GM12878 (cell line): ENCODE measurements around the gene NCR3LG1. TPM values are rescaled to one million over a fixed set of nuclear protein-coding genes. Genes with fewer than 3 reads are reported as not detected.

Source experiments
- ATAC-seq: fragments of 200-7000 bp; cut with Tn5 transposase; 3 replicates; pipeline ENCODE4 v1.9.1; 2020; ENCODE audit warnings: mild to moderate bottlenecking, moderate library complexity
- BruUV-seq: library from RNA; stranded (reverse); fragments of 400-500 nt; replicated peaks from 2 replicates; lab custom pipeline; 2021; lab: Mats Ljungman, UMichigan
- CTCF ChIA-PET: fragments of 300-600 bp; sonication (Branson Sonifier 250); formaldehyde crosslinking; extraction: SDS; loops from one replicate; lab custom pipeline; 2021; ENCODE audit warnings: inconsistent platforms; lab: Yijun Ruan, JAX
- POLR2A ChIA-PET: fragments of 350-600 bp; formaldehyde crosslinking; extraction: SDS; loops from one replicate; lab custom pipeline; 2021; ENCODE audit warnings: inconsistent platforms; lab: Charles Lee
- RAD21 ChIA-PET: fragments of 300-600 bp; sonication (Branson Sonifier 250); formaldehyde crosslinking; loops from one replicate; lab custom pipeline; 2023; ENCODE audit warnings: antibody characterized with exemption; ENCODE audit not compliant: unreplicated experiment; lab: Charles Lee
- SMC1A ChIA-PET: fragments of 300-600 bp; sonication (Branson Sonifier 250); formaldehyde crosslinking; loops from one replicate; lab custom pipeline; 2023; ENCODE audit not compliant: unreplicated experiment, uncharacterized antibody; lab: Charles Lee
- DNase-seq: peaks from one replicate; pipeline ENCODE4 v3.0.0-alpha.2; 2011; ENCODE audit warnings: low read depth, low spot score
- FAIRE-seq: peaks from 3 replicates; lab custom pipeline; 2011; peaks lifted over from hg19 to GRCh38; lab: Jason Lieb, UNC
- H2AFZ ChIP-seq: 2 replicates; pipeline ENCODE4 v1.6.0; 2011; ENCODE audit warnings: low read depth, low read length, control low read depth; ENCODE audit not compliant: control insufficient read depth
- H3K27ac ChIP-seq: 2 replicates; pipeline ENCODE4 v1.5.1; 2011; ENCODE audit warnings: control low read depth; ENCODE audit not compliant: control insufficient read depth, insufficient read depth
- H3K27me3 ChIP-seq, 2 experiments: replicated peaks in 1 of 2; 2 replicates each; pipeline versions ENCODE4 v1.6.0 to v1.6.1; 2011; ENCODE audit warnings: low read length in 1 of 2; ENCODE audit not compliant: control insufficient read depth in 2 of 2, insufficient read depth in 2 of 2
- H3K36me3 ChIP-seq, 2 experiments: 2 replicates each; pipeline ENCODE4 v1.5.1; 2011; ENCODE audit warnings: low read length in 1 of 2; ENCODE audit not compliant: control insufficient read depth in 2 of 2, insufficient read depth in 2 of 2
- H3K4me1 ChIP-seq: 2 replicates; pipeline ENCODE4 v1.6.1; 2011; ENCODE audit warnings: mild to moderate bottlenecking, low read length, moderate library complexity, mixed read lengths; ENCODE audit not compliant: control insufficient read depth, insufficient read depth
- H3K4me2 ChIP-seq: 2 replicates; pipeline ENCODE4 v1.6.0; 2011; ENCODE audit warnings: control low read depth; ENCODE audit not compliant: control insufficient read depth, insufficient read depth
- H3K4me3 ChIP-seq: fragments of 200-600 bp; sonication (generic); 2 replicates; pipeline ENCODE4 v1.5.1; 2016
- H3K79me2 ChIP-seq: 2 replicates; pipeline ENCODE4 v1.6.0; 2011; ENCODE audit warnings: low read length; ENCODE audit not compliant: control insufficient read depth, insufficient read depth
- H3K9ac ChIP-seq: 2 replicates; pipeline ENCODE4 v1.8.0; 2011; ENCODE audit warnings: low read length, control low read depth, mixed read lengths; ENCODE audit not compliant: control insufficient read depth, insufficient read depth
- H3K9me3 ChIP-seq: replicated peaks from 3 replicates; pipeline ENCODE4 v1.5.1; 2011; ENCODE audit warnings: mild to moderate bottlenecking, low read length; ENCODE audit not compliant: control insufficient read depth, insufficient read depth
- H4K20me1 ChIP-seq: 2 replicates; pipeline ENCODE4 v1.6.0; 2011; ENCODE audit not compliant: control insufficient read depth, insufficient read depth
- ATF3 ChIP-seq: IDR thresholded peaks from 2 replicates; pipeline ENCODE4 v1.6.1; 2011; ENCODE audit warnings: low read depth, mild to moderate bottlenecking, low read length, moderate library complexity, borderline replicate concordance; ENCODE audit errors: extremely low read depth
- BMI1 ChIP-seq: fragments of 450-650 bp; IDR thresholded peaks from 2 replicates; pipeline ENCODE4 v1.6.1; 2016; ENCODE audit warnings: mild to moderate bottlenecking, moderate library complexity, borderline replicate concordance
- CBX3 ChIP-seq: fragments of 200-600 bp; sonication (generic); IDR thresholded peaks from 2 replicates; pipeline ENCODE4 v1.6.1; 2016; ENCODE audit warnings: low read depth, borderline replicate concordance
- ETV6 ChIP-seq, 2 experiments: fragments of 450-650 bp in 1 of 2; IDR thresholded peaks in 1 of 2; conservative IDR thresholded peaks in 1 of 2; 2 replicates each; pipeline ENCODE4 v1.6.1; 2014; ENCODE audit warnings: antibody characterized with exemption in 1 of 2, borderline replicate concordance in 1 of 2, low read depth in 1 of 2, mild to moderate bottlenecking in 1 of 2, moderate library complexity in 1 of 2
- NKRF ChIP-seq: fragments of 450-650 bp; conservative IDR thresholded peaks from 2 replicates; pipeline ENCODE4 v1.6.1; 2017; ENCODE audit warnings: mild to moderate bottlenecking, moderate library complexity
- NR2C2 ChIP-seq: IDR thresholded peaks from 2 replicates; pipeline ENCODE4 v1.6.1; 2011; ENCODE audit warnings: borderline replicate concordance, low read depth; ENCODE audit not compliant: control insufficient read depth, insufficient read length
- PAX8 ChIP-seq: fragments of 450-650 bp; IDR thresholded peaks from 2 replicates; pipeline ENCODE4 v1.6.1; 2017; ENCODE audit warnings: mild to moderate bottlenecking, moderate library complexity
- RAD21 ChIP-seq: IDR thresholded peaks from 2 replicates; pipeline ENCODE4 v1.6.1; 2011; ENCODE audit warnings: mild to moderate bottlenecking, low read depth, low read length, moderate library complexity; ENCODE audit not compliant: insufficient read depth
- SRF ChIP-seq, 2 experiments: IDR thresholded peaks; 2 replicates each; pipeline ENCODE4 v1.6.1; 2011; ENCODE audit warnings: low read depth in 2 of 2, low read length in 2 of 2, mild to moderate bottlenecking in 1 of 2, moderate library complexity in 1 of 2
- ZBTB11 ChIP-seq: fragments of 450-650 bp; formaldehyde crosslinking; IDR thresholded peaks from 2 replicates; pipeline ENCODE4 v1.5.0; 2022; ENCODE audit warnings: mild to moderate bottlenecking, missing genetic modification characterization
- ZNF622 ChIP-seq: fragments of 450-650 bp; IDR thresholded peaks from 2 replicates; pipeline ENCODE4 v1.6.1; 2017; ENCODE audit warnings: mild to moderate bottlenecking, inconsistent platforms
- WGBS: methylation state at CpG from one replicate; pipeline ENCODE4 v1.1.6; 2016; ENCODE audit warnings: low lambda C conversion rate; ENCODE audit not compliant: insufficient replicate concordance, insufficient coverage; ENCODE audit errors: missing lambda C conversion rate; 5-methylcytosine and 5-hydroxymethylcytosine counted together
- in situ Hi-C: fragments of 300-500 bp; cut with MboI; formaldehyde crosslinking; loops from 9 replicates; pipeline ENCODE4 v1.14.3; 2018; ENCODE audit warnings: mixed read lengths
- intact Hi-C: fragments of 100-400 bp; cut with micrococcal nuclease; formaldehyde crosslinking; loops from one replicate; pipeline ENCODE4 v1.14.2; 2022; ENCODE audit not compliant: unreplicated experiment
- polyA plus RNA-seq, 11 experiments: library from polyadenylated mRNA; depleted of rRNA in 4 of 11; unstranded in 6 of 11; stranded (reverse) in 5 of 11; fragments of >200 nt; fragmentation: Nextera tagmentation in 4 of 11; fragmentation: Illumina TruSeq in 1 of 11; extraction: Ambion mirVana in 4 of 11; extraction: Trizol in 1 of 11; gene quantifications; 1 replicate in 1 of 11; 2 replicates in 10 of 11; pipeline versions ENCODE4 v1.2.1 to v1.2.3, GENCODE V29; 2011 to 2016; ENCODE audit warnings: inconsistent platforms in 2 of 11, missing spikeins in 2 of 11, low read depth in 1 of 11
- total RNA-seq, 4 experiments: library from RNA; depleted of rRNA in 3 of 4; stranded (reverse); fragments of >200 nt in 3 of 4; fragmentation: Illumina TruSeq in 1 of 4; extraction: Trizol in 1 of 4; gene quantifications; 2 replicates each; pipeline versions ENCODE4 v1.2.1 to v1.2.3, GENCODE V29; 2013 to 2021

NCR3LG1 gene
- total and polyA plus RNA-seq, 10 of the 15 experiments (the other 5 are each of a cell fraction or from before 2014, with no cell fraction given), result under 0.01 to 0.18 (median 0.11) TPM; not detected in 2

- no peak overlapping the region for H3K27ac ChIP-seq
- H3K9ac ChIP-seq, result no peak overlapping the region
- no peak overlapping the region for H3K4me3 ChIP-seq
- 59% methylated on average over 10 of the region's 10 CpGs for WGBS
- CTCF ChIA-PET, result interaction anchor here (0.7 to 0.9 kb wide), 2 partner anchors 8 to 115 kb away, joined by 3 to 4 read pairs; no protein-coding TSS in a partner anchor
- no peak for ATAC-seq
- no peak overlapping the region; the same call in 1 of the 2 replicates for H3K4me2 ChIP-seq
- no peak for DNase-seq
- no TSS peak for BruUV-seq
- RAD21 ChIA-PET, result no interaction called here
- H3K4me1 ChIP-seq, result no peaks in the 10 kb centered on the region
- intact Hi-C loops (no loop called here), in situ Hi-C loops (loop anchor here (10.0 kb wide), 1 partner anchor 115 kb away; no protein-coding TSS in a partner anchor)
- peak overlapping the region; percentile 34; the same call in 1 of the 2 replicates for H2AFZ ChIP-seq
- peaks cover 0 to 2% of the 10 kb centered on the region in 2 experiments; a peak in 2 of 4 replicates for H3K27me3 ChIP-seq
- SMC1A ChIA-PET, result no interaction called here
- POLR2A ChIA-PET, result no interaction called here
- no peaks in the 10 kb centered on the region for H3K36me3 ChIP-seq
- FAIRE-seq, result no peak
- no peaks in the 10 kb centered on the region for H4K20me1 ChIP-seq
- no peak for TF ChIP-seq RAD21
- no peak for TF ChIP-seq BMI1
- TF ChIP-seq NKRF, result no peak
- no peak for TF ChIP-seq NR2C2
- TF ChIP-seq ZBTB11 (CRISPR knock-in tag), result no peak
- no peak for TF ChIP-seq PAX8
- no peak for TF ChIP-seq CBX3
- no peak for TF ChIP-seq ZNF622
- TF ChIP-seq SRF (IDR thresholded peaks at IDR 0.05; ENCODE audit: low read depth in 2 of 2, low read length in 2 of 2), result no peak
- TF ChIP-seq ATF3, result no peak
- TF ChIP-seq ETV6 (conservative IDR thresholded peaks at IDR 0.05 in 1 of 2, IDR thresholded peaks at IDR 0.05 in 1 of 2; ENCODE audit: borderline replicate concordance in 1 of 2, low read depth in 1 of 2), result no peak
- H3K79me2 ChIP-seq, result no peaks in the 10 kb centered on the region
- no peaks in the 10 kb centered on the region for H3K9me3 ChIP-seq
Observed at GRCh38 chr11:17389957-17390649, 38.5 kb downstream of the NCR3LG1 start.
